Nasal cavity respiratory epithelium epithelial cell of viscerocranial mucosa (primary cell): ENCODE results near the gene ABCC8. TPM values are rescaled to one million over a fixed set of nuclear protein-coding genes. Genes with fewer than 3 reads are reported as not detected.

Source experiments
- total RNA-seq: library from RNA; depleted of rRNA; stranded (reverse); fragments of >200 nt; gene quantifications from 2 replicates; pipeline ENCODE4 v1.2.3, GENCODE V29; 2014

ABCC8 gene
- total RNA-seq, result not detected in 2 replicates

GRCh38 chr11:17476317-17477083 lies at the start of gene ABCC8:
Gene ABCC8 (minus strand): TSS chr11:17476845. CDS start chr11:17476776, 69 bp downstream.

GRCh38 chr11:17388609-17389210 lies 87.9 kb downstream of the ABCC8 start, which contains the start of gene KCNJ11:
Gene KCNJ11 (minus strand): TSS chr11:17388659. CDS start chr11:17388091, 568 bp downstream.

GRCh38 chr11:17351510-17352176 lies 125.0 kb downstream of the ABCC8 start, which contains the start of gene NCR3LG1:
Gene NCR3LG1 (plus strand): TSS chr11:17351800. CDS start chr11:17351970, 170 bp downstream.

Other genes with a start within 250 kb of the ABCC8 start
- gene NUCB2, start 200.1 kb downstream of the ABCC8 start, total RNA-seq, result 35.5 and 130 TPM in 2 replicates
- gene NCR3LG1, start 125.0 kb downstream of the ABCC8 start, total RNA-seq, result 3.6 and 5.5 TPM in 2 replicates
- 0.36 and 1.0 TPM in 2 replicates for gene KCNJ11, start 88.2 kb downstream of the ABCC8 start, total RNA-seq
- gene USH1C, start 67.6 kb upstream of the ABCC8 start, total RNA-seq, result not detected in 2 replicates
- gene OTOG, start 70.4 kb upstream of the ABCC8 start, total RNA-seq, result not detected in 2 replicates
- not detected in 2 replicates for gene MYOD1, start 242.7 kb upstream of the ABCC8 start, total RNA-seq